ACHN (cell line): ENCODE data around the gene RASA2.
"Not testable (repeated sequence)": the region's sequence is repeated elsewhere in the genome, so short reads cannot be mapped to it uniquely, and the experiment has no call there.

Experiments
- DNase-seq: peaks from one replicate; pipeline ENCODE4 v3.0.0-alpha.2; 2015
- in situ Hi-C: cut with HindIII; loops from 2 replicates; pipeline ENCODE4 v1.10.0; 2017; ENCODE audit warnings: low sequenced_read_pairs, low pct_ligation_motif_present, low pct_unique_long_range_greater_than_20kb

The RASA2 gene

GRCh38 chr3:141521781-141522180, 35.0 kb downstream of the RASA2 start:
- in situ Hi-C loops = no loop called here
- DNase-seq = no peak

GRCh38 chr3:141523615-141524375, 37.0 kb downstream of the RASA2 start:
- in situ Hi-C loops = no loop called here
- no peak for DNase-seq

GRCh38 chr3:141524988-141525387, 38.2 kb downstream of the RASA2 start:
- in situ Hi-C loops = no loop called here
- DNase-seq = no peak

GRCh38 chr3:141525814-141526213, 39.0 kb downstream of the RASA2 start:
- in situ Hi-C loops = no loop called here
- no peak for DNase-seq

DNA sequence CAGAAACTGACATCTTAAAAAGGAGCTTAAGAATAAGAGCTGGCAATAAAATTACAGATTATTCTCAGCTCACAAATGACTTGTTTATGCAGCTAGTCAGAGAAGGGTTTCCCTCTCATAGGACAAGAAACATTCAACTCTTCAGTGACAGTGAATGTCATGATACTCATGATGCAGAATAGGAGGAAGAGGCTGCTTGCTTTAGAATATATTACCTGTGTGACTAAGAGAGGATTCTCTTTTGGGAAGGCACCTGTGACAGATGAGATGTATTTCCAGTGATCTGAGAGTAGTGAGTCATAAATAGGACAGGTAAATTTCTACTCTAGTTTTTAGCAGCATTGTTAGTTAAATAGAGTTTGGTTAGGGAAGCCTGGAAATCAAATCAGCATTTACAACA, 39.9 kb downstream of the RASA2 start:
- in situ Hi-C loops = no loop called here
- no peak for DNase-seq

- DNase-seq = no peak
- in situ Hi-C loops = no loop called here
Observed at GRCh38 chr3:141528800-141529199, 42.0 kb downstream of the RASA2 start.

DNA sequence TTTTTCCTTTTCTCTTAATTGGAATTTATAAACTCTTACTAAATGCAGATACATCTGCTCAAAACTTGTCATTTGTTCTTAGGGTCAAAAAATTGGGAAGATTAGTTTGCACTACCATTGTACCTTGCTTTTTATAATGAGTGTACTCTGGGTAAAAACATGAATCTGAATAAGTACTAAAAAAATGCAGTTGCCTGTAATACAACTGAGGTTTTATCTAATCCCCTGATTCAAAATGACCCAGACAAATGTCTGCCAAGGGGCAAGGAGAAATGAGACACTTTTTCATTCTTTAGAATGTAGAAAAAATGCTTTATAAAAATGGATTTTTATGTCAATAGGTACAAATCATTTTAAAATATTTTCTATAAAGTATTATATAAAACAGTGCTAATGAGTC, 42.4 kb downstream of the RASA2 start:
- in situ Hi-C loops = no loop called here
- no peak for DNase-seq

GRCh38 chr3:141529717-141530414, 43.0 kb downstream of the RASA2 start:
- no peak for DNase-seq
- in situ Hi-C loops = no loop called here

DNA sequence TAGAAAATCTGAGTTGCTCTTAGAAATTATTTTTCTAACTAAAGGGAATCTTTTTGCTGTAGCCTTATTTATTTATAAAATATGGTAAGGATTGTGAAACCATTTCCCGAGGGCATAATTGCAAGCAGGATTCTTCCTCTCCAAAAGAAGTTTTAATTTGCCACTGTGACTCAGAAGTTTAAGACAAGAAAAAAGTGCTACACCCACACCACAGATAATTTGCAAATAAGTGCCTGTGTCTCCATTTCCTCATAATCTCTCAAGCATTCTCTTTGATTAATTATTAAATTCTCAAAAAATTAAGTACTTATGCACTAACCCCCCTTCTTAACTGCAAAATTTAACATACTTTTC, 43.6 kb downstream of the RASA2 start:
- in situ Hi-C loops = no loop called here
- no peak for DNase-seq

DNA sequence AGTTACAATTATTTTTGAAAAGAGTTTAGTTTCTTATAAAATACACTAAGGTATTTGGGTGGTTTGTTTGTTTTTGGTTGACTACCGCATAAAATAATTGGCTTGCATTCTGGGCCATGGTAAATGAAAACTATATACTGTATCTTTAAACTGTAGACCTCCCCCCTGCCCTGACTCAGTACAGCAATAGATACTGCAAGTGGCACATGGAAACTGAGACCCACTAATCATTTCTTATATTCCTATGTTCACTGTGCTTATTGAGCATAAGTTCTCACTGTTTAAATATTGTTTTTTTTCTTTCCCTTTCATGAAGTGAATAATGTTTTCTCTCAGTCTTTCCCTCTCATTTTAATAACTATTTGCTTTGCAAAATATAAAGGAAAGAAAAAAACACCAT, 45.8 kb downstream of the RASA2 start:
- in situ Hi-C loops = no loop called here
- DNase-seq = no peak

- DNase-seq, in situ Hi-C loops: not testable (repeated sequence)
Observed at GRCh38 chr3:141536017-141536416, 49.2 kb downstream of the RASA2 start.

- DNase-seq = no peak
- in situ Hi-C loops = no loop called here
Observed at GRCh38 chr3:141537856-141538255, 51.0 kb downstream of the RASA2 start.

GRCh38 chr3:141538568-141539240, 51.9 kb downstream of the RASA2 start:
- in situ Hi-C loops = no loop called here
- DNase-seq = no peak

- in situ Hi-C loops = no loop called here
- no peak for DNase-seq
Observed at GRCh38 chr3:141539431-141540187, 52.8 kb downstream of the RASA2 start.

- in situ Hi-C loops = no loop called here
Observed at GRCh38 chr3:141540531-141540930, 53.7 kb downstream of the RASA2 start.

DNA sequence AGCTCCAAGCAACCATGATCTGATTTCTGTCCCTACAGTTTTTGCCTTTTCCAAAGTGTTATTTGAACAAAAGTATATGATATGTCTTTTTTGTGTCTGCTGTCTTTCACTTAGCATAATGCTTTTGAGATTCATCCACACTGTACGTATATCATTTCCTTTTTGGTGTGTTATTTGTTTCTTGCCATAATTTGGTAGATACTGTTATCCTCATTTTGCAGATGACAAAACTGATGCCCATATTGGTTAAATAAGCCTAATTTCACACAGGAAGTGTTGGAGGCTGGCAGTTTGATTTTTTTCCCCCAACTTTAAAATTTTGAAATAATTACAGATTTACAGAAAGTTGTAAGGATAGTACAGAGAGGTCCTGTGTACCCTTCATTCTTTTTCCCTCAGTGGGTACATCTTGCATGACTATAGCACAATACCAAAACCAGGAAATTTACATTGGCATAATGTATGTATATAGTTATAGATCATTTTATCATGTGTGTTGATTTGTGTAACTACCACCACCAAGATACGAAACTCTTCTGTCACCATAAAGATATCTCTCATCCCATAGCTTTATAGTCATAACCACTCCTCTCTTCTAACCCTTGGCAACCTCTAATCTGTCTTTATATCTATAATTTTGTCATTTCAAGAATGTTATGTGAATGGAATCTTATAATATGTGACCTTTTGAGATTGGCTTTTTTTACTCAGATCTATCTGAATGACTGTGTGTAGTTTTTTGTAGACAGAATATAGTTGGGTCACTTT, 55.6 kb downstream of the RASA2 start:
- DNase-seq = no peak
- in situ Hi-C loops = no loop called here

More at GRCh38 chr3:141540531-141540930, 53.7 kb downstream of the RASA2 start:
- DNase-seq = no peak

DNA sequence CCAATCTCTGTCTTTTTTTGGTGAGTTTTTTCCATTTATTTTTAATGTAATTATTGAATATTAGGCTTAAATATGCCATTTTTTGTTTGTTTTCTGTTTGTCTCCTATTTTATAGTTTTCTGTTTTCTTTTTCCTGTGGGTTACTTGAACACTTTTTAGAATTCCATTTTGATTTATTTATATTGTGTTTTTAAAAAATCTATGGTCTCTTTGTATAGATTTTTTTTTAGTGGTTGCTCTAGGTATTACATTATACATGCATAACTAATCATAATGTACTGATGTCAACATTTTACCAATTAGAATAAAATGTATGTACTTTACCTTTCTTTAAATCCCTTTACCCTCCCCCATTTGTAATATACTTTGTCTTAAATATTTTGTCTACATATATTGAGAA, 56.2 kb downstream of the RASA2 start:
- DNase-seq = no peak
- in situ Hi-C loops = no loop called here

GRCh38 chr3:141544697-141545096, 57.9 kb downstream of the RASA2 start:
- in situ Hi-C loops = no loop called here
- DNase-seq = no peak
